ENCODE data around the gene PIK3C2G.

- TF ChIP-seq CTCF (IDR thresholded peaks at IDR 0.05; ENCODE audit: insufficient read depth, low read length) (no peak), REST (IDR thresholded peaks at IDR 0.05; ENCODE audit: insufficient replicate concordance, low read depth) (no peak), POLR2AphosphoS5 (IDR thresholded peaks at IDR 0.05; ENCODE audit: low read depth) (no peak)
These were observed 65.7 kb downstream of the PIK3C2G start for GRCh38 chr12:18327036-18327435.

Data from HL-60 (cell line).